ENCODE measurements around the gene LZTFL1.

LZTFL1 gene

GRCh38 chr3:45782381-45782780, 59.5 kb downstream of the LZTFL1 start:
- no peak for DNase-seq

GRCh38 chr3:45781841-45782240, 60.1 kb downstream of the LZTFL1 start:
- peak in 1 of 2 experiments; percentile 6 for DNase-seq

GRCh38 chr3:45781271-45781670, 60.6 kb downstream of the LZTFL1 start:
- peak; percentile 7 to 12 for DNase-seq

GRCh38 chr3:45779746-45780735, 61.9 kb downstream of the LZTFL1 start:
- DNase-seq: no peak

- DNase-seq: no peak
Measured at GRCh38 chr3:45778761-45779201, 63.1 kb downstream of the LZTFL1 start.

GRCh38 chr3:45777746-45778386, 64.1 kb downstream of the LZTFL1 start:
- DNase-seq: no peak

- peak in 1 of 2 experiments; percentile 8 for DNase-seq
Measured at GRCh38 chr3:45777111-45777745, 64.7 kb downstream of the LZTFL1 start.

- peak in 1 of 2 experiments; percentile 11 for DNase-seq
Measured at GRCh38 chr3:45776611-45777010, 65.3 kb downstream of the LZTFL1 start.

GRCh38 chr3:45776301-45776595, 65.7 kb downstream of the LZTFL1 start:
- DNase-seq: no peak

- no peak for DNase-seq
Measured at GRCh38 chr3:45775571-45776300, 66.2 kb downstream of the LZTFL1 start.

- DNase-seq: no peak
Measured at GRCh38 chr3:45774581-45775521, 67.1 kb downstream of the LZTFL1 start.

GRCh38 chr3:45773714-45774449, 68.0 kb downstream of the LZTFL1 start:
- DNase-seq: peak in 1 of 2 experiments; percentile 4
